Endodermal cell (in vitro differentiated cells): ENCODE data around the gene MOV10L1. TPM values are rescaled to one million over a fixed set of nuclear protein-coding genes. Genes with fewer than 3 reads are reported as not detected.

Experiments
- DNase-seq: peaks from one replicate; pipeline ENCODE4 v3.0.0-alpha.2; 2017
- H3K27ac ChIP-seq: 2 replicates; pipeline ENCODE4 v1.5.1; 2013; ENCODE audit warnings: mild to moderate bottlenecking, low read depth, low read length, moderate library complexity
- H3K27me3 ChIP-seq: 2 replicates; pipeline ENCODE4 v1.6.1; 2013; ENCODE audit warnings: mild to moderate bottlenecking, low read length, moderate library complexity; ENCODE audit not compliant: insufficient read depth, control insufficient read depth, poor library complexity, severe bottlenecking
- H3K36me3 ChIP-seq: 2 replicates; pipeline ENCODE4 v1.7.0; 2013; ENCODE audit warnings: mild to moderate bottlenecking, low read length, moderate library complexity; ENCODE audit not compliant: control insufficient read depth, insufficient read depth
- H3K4me1 ChIP-seq: one replicate; pipeline ENCODE4 v1.7.0; 2013; ENCODE audit warnings: low read length; ENCODE audit not compliant: control insufficient read depth, insufficient read depth
- H3K4me3 ChIP-seq: 2 replicates; pipeline ENCODE4 v1.5.1; 2013; ENCODE audit warnings: mild to moderate bottlenecking, low read length, moderate library complexity
- H3K9ac ChIP-seq: 2 replicates; pipeline ENCODE4 v1.6.1; 2013; ENCODE audit warnings: mild to moderate bottlenecking, low read length, moderate library complexity; ENCODE audit not compliant: poor library complexity, severe bottlenecking; ENCODE audit errors: extremely low read depth
- H3K9me3 ChIP-seq: 2 replicates; pipeline ENCODE4 v1.6.1; 2013; ENCODE audit warnings: mild to moderate bottlenecking, low read length, moderate library complexity; ENCODE audit not compliant: control insufficient read depth
- H3K27ac Mint-ChIP-seq: 2 replicates; pipeline ENCODE4 v1.8.0; 2020; ENCODE audit warnings: mixed read lengths
- H3K27me3 Mint-ChIP-seq: 2 replicates; pipeline ENCODE4 v1.8.0; 2021; ENCODE audit warnings: mild to moderate bottlenecking, mixed read lengths; ENCODE audit not compliant: insufficient read depth
- H3K36me3 Mint-ChIP-seq: 2 replicates; pipeline ENCODE4 v1.8.0; 2020; ENCODE audit warnings: low read depth, mixed read lengths
- H3K4me1 Mint-ChIP-seq: 2 replicates; pipeline ENCODE4 v1.8.0; 2020; ENCODE audit warnings: mixed read lengths
- H3K4me3 Mint-ChIP-seq: 2 replicates; pipeline ENCODE4 v1.8.0; 2020; ENCODE audit warnings: mild to moderate bottlenecking, moderate library complexity, mixed read lengths
- H3K9me3 Mint-ChIP-seq: 2 replicates; pipeline ENCODE4 v1.8.0; 2020; ENCODE audit warnings: mild to moderate bottlenecking, mixed read lengths
- CTCF ChIP-seq: fragments of 200-600 bp; sonication (generic); conservative IDR thresholded peaks from 2 replicates; pipeline ENCODE4 v1.5.0; 2021; ENCODE audit warnings: antibody characterized with exemption, mild to moderate bottlenecking
- WGBS, 2 experiments: methylation state at CpG; one replicate each; pipeline versions ENCODE4 v1.1.5 to v1.1.7; 2013; ENCODE audit warnings: missing lambda C conversion rate in 2 of 2, mixed read lengths in 1 of 2; ENCODE audit not compliant: insufficient coverage in 1 of 2, insufficient read length in 1 of 2; 5-methylcytosine and 5-hydroxymethylcytosine counted together
- total RNA-seq, 2 donors: library from RNA; stranded (reverse); fragmentation: NEBNext Ultra II Directional in 1 of 2; extraction: Animal tissue kit (Norgen Biotek cat#: 25700) in 1 of 2; gene quantifications; 2 replicates in 1 of 2; 3 replicates in 1 of 2; pipeline ENCODE4 v1.2.1, GENCODE V29; 2021

MOV10L1 gene
- total RNA-seq, 2 donors from 2014 or later, result 0.31 TPM; not detected in 1

GRCh38 chr22:50104141-50104544 lies 14.3 kb downstream of the MOV10L1 start:
- Mint-ChIP-seq H3K27me3 (no peaks in the 10 kb centered on the region), H3K36me3 (no peaks in the 10 kb centered on the region), H3K4me1 (no peaks in the 10 kb centered on the region), H3K4me3 (no peak overlapping the region), H3K9me3 (no peaks in the 10 kb centered on the region), H3K27ac (no peak overlapping the region)
- 82 to 96% methylated on average over 4 to 6 of the region's 6 CpGs for WGBS, 2 experiments
- no peak for DNase-seq
- no peaks in the 10 kb centered on the region for H3K27me3 ChIP-seq
- no peaks in the 10 kb centered on the region for H3K9me3 ChIP-seq
- no peaks in the 10 kb centered on the region for H3K36me3 ChIP-seq
- TF ChIP-seq CTCF, result no peak
- H3K4me3 ChIP-seq, result no peak overlapping the region
- H3K9ac ChIP-seq, result no peak overlapping the region
- no peak overlapping the region for H3K27ac ChIP-seq
- H3K4me1 ChIP-seq, result no peaks in the 10 kb centered on the region

GRCh38 chr22:50105208-50106100 lies 15.6 kb downstream of the MOV10L1 start:
- Mint-ChIP-seq H3K4me3 (no peak overlapping the region), H3K27me3 (no peaks in the 10 kb centered on the region), H3K9me3 (no peaks in the 10 kb centered on the region), H3K27ac (no peak overlapping the region), H3K36me3 (no peaks in the 10 kb centered on the region), H3K4me1 (no peaks in the 10 kb centered on the region)
- H3K27me3 ChIP-seq, result no peaks in the 10 kb centered on the region
- WGBS, 2 experiments, result 87 to 94% methylated on average over 9 of the region's 9 CpGs
- no peak overlapping the region for H3K27ac ChIP-seq
- H3K4me1 ChIP-seq, result no peaks in the 10 kb centered on the region
- H3K9me3 ChIP-seq, result no peaks in the 10 kb centered on the region
- no peak overlapping the region for H3K4me3 ChIP-seq
- no peak for DNase-seq
- H3K9ac ChIP-seq, result no peak overlapping the region
- no peak for TF ChIP-seq CTCF
- no peaks in the 10 kb centered on the region for H3K36me3 ChIP-seq

- no peak for TF ChIP-seq CTCF
- 88 to 94% methylated on average over 3 to 9 of the region's 9 CpGs for WGBS, 2 experiments
- no peaks in the 10 kb centered on the region for H3K9me3 ChIP-seq
- H3K27me3 ChIP-seq, result no peaks in the 10 kb centered on the region
- Mint-ChIP-seq H3K9me3 (no peaks in the 10 kb centered on the region), H3K4me3 (no peak overlapping the region), H3K27me3 (no peaks in the 10 kb centered on the region), H3K27ac (no peak overlapping the region), H3K36me3 (no peaks in the 10 kb centered on the region), H3K4me1 (no peaks in the 10 kb centered on the region)
- H3K9ac ChIP-seq, result no peak overlapping the region
- no peaks in the 10 kb centered on the region for H3K36me3 ChIP-seq
- no peak overlapping the region for H3K27ac ChIP-seq
- H3K4me3 ChIP-seq, result no peak overlapping the region
- DNase-seq, result no peak
- H3K4me1 ChIP-seq, result no peaks in the 10 kb centered on the region
These were observed 17.7 kb downstream of the MOV10L1 start for GRCh38 chr22:50107529-50107928.
